Measurements from ENCODE around the gene LRFN2.

The LRFN2 gene

GRCh38 chr6:40341726-40342125, 245.4 kb downstream of the LRFN2 start:
- no peak for DNase-seq

All from stimulated activated CD4-positive, alpha-beta T cell treated with anti-CD3 and anti-CD28 coated beads, Interleukin-1b, Interleukin-23, amount 100 ng/mL, for 48 hours (primary cell).